GM18909 (cell line): Measurements from ENCODE around the gene FBF1.

ENCODE experiments used
- ATAC-seq: cut with Tn5 transposase; IDR thresholded peaks from one replicate; pipeline ENCODE4 v1.9.1; 2021; ENCODE audit warnings: mild to moderate bottlenecking; ENCODE audit not compliant: unreplicated experiment, poor library complexity

FBF1 gene

GRCh38 chr17:75917917-75918445 is 22.9 kb downstream of the FBF1 start:
- ATAC-seq: no peak

- ATAC-seq: no peak
These were observed 23.5 kb downstream of the FBF1 start for GRCh38 chr17:75917141-75917916.

GRCh38 chr17:75915268-75915667 is 25.6 kb downstream of the FBF1 start:
- ATAC-seq: no peak

GRCh38 chr17:75914643-75915267 is 26.1 kb downstream of the FBF1 start:
- no peak for ATAC-seq

GRCh38 chr17:75913537-75914210 is 27.2 kb downstream of the FBF1 start:
- ATAC-seq: no peak

- no peak for ATAC-seq
These were observed 30.1 kb downstream of the FBF1 start for GRCh38 chr17:75910699-75911098.

- ATAC-seq: no peak
These were observed 31.0 kb downstream of the FBF1 start for GRCh38 chr17:75909812-75910274.

- ATAC-seq: no peak
These were observed 31.6 kb downstream of the FBF1 start for GRCh38 chr17:75909051-75909811.

- ATAC-seq: no peak
These were observed 32.6 kb downstream of the FBF1 start for GRCh38 chr17:75908201-75908600.

- no peak for ATAC-seq
These were observed 34.5 kb downstream of the FBF1 start for GRCh38 chr17:75906143-75906884.

- peak; percentile 95 for ATAC-seq
These were observed 35.9 kb downstream of the FBF1 start, which contains the start of gene MRPL38 for GRCh38 chr17:75904749-75905521. Gene MRPL38, minus strand, starts transcription at chr17:75904884. Its CDS starts 9 bp downstream, at chr17:75904875.

- no peak for ATAC-seq
These were observed 38.4 kb downstream of the FBF1 start for GRCh38 chr17:75902406-75902805.

- ATAC-seq: no peak
These were observed 39.1 kb downstream of the FBF1 start for GRCh38 chr17:75901727-75902126.

- ATAC-seq: no peak
These were observed 39.9 kb downstream of the FBF1 start for GRCh38 chr17:75900691-75901533.

GRCh38 chr17:75899767-75900468 is 40.9 kb downstream of the FBF1 start:
- ATAC-seq: no peak

- ATAC-seq: no peak
These were observed 41.5 kb downstream of the FBF1 start for GRCh38 chr17:75899353-75899752.

- ATAC-seq: no peak
These were observed 42.1 kb downstream of the FBF1 start for GRCh38 chr17:75898791-75899190.
